Gastroesophageal sphincter (tissue), 4 donors: Measurements from ENCODE around the gene MYO18B. TPM values are rescaled to one million over a fixed set of nuclear protein-coding genes. Genes with fewer than 3 reads are reported as not detected.

Experiments used
- ATAC-seq: fragments of 150-250 bp; one replicate; pipeline ENCODE4 v1.9.1; 2016; ENCODE audit warnings: mild to moderate bottlenecking, moderate library complexity
- H3K27ac ChIP-seq, 4 donors: fragments of 200-600 bp; sonication (generic) in 3 of 4; 1 replicate in 3 of 4; 2 replicates in 1 of 4; pipeline ENCODE4 v1.5.1; 2016 to 2019
- H3K27me3 ChIP-seq: fragments of 200-600 bp; sonication (generic); one replicate; pipeline ENCODE4 v1.5.1; 2019
- H3K36me3 ChIP-seq, 2 donors: fragments of 200-600 bp; sonication (generic); one replicate each; pipeline ENCODE4 v1.5.1; 2019; ENCODE audit warnings: control low read depth in 1 of 2
- H3K4me1 ChIP-seq, 3 donors: fragments of 200-600 bp; sonication (generic); 1 replicate in 2 of 3; 2 replicates in 1 of 3; pipeline ENCODE4 v1.5.1; 2016 to 2019; ENCODE audit warnings: control low read depth in 2 of 3
- H3K4me3 ChIP-seq, 2 donors: fragments of 200-600 bp; sonication (generic); one replicate each; pipeline ENCODE4 v1.5.1; 2019; ENCODE audit warnings: mild to moderate bottlenecking in 1 of 2, moderate library complexity in 1 of 2
- H3K9me3 ChIP-seq, 3 donors: fragments of 200-600 bp; sonication (generic); one replicate each; pipeline ENCODE4 v1.5.1; 2017 to 2019; ENCODE audit warnings: control low read depth in 2 of 3
- EP300 ChIP-seq: sonication (generic); formaldehyde crosslinking; IDR thresholded peaks from one replicate; pipeline ENCODE4 v1.6.1; 2017; ENCODE audit warnings: antibody characterized with exemption, mild to moderate bottlenecking
- POLR2A ChIP-seq, 2 donors: fragments of 450-650 bp; IDR thresholded peaks; one replicate each; pipeline ENCODE4 v1.6.1; 2017; ENCODE audit warnings: antibody characterized with exemption in 2 of 2, mild to moderate bottlenecking in 2 of 2, moderate library complexity in 1 of 2
- POLR2AphosphoS5 ChIP-seq: sonication (generic); formaldehyde crosslinking; IDR thresholded peaks from one replicate; pipeline ENCODE4 v1.6.1; 2017; ENCODE audit warnings: antibody characterized with exemption
- WGBS, 2 donors: methylation state at CpG; one replicate each; pipeline ENCODE4 v1.1.5; 2018; ENCODE audit warnings: low coverage in 1 of 2; 5-methylcytosine and 5-hydroxymethylcytosine counted together
- total RNA-seq, 4 donors: library from RNA; depleted of rRNA; stranded (reverse); fragments of >200 nt; gene quantifications; one replicate each; pipeline ENCODE4 v1.1.0, GENCODE V29; 2016
- TF ChIP-seq, protein P1 (sequence below), 4 experiments: fragments of 200-600 bp in 2 of 4; fragments of 450-650 bp in 2 of 4; sonication (generic) in 1 of 4; IDR thresholded peaks; one replicate each; pipeline ENCODE4 v1.5.1; 2017 to 2019; ENCODE audit warnings: antibody characterized with exemption in 4 of 4, mild to moderate bottlenecking in 2 of 4, moderate library complexity in 2 of 4

MYO18B gene
- total RNA-seq, 4 donors from 2014 or later = 0.19 to 6.9 (median 1.4) TPM; not detected in 1

DNA sequence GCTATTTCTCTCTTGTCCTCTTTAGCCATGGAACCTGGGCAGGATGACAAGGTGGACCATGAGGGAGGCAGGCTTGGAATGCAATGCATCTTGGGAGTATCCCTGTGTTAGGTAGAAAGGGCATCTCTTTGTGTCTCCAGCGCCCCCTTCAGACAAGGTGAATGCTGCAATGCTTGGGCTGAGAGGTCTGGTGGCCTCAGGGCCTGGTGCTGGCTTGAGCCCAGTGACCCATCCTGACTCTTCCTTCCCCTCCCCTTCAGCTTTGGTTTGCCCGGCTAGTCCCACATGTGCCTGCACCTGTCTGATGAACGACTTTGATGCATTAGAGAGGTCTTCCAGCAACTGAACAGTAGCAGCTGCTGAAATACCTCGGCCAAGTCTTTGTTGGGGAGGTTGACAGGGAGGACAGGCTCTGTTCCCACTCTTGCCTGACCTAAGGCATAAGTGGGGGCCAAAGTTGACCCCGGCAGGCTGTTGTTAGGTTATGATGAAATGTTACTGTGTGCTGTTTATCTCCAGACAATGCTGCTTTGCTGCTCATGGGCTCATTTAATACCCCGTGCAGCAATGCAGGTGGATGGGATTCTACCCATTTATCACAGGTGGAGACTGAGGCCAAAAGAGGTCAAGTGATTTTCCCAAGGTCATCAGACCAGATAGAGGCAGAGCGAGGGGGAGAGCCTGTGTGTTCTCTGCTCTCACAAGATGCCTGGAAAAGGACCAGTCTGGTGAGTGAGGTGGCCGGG lies 22.5 kb downstream of the MYO18B start:
- TF ChIP-seq EP300 = no peak
- TF ChIP-seq POLR2A (IDR thresholded peaks at IDR 0.05) = no peak
- TF ChIP-seq, protein P1, sequence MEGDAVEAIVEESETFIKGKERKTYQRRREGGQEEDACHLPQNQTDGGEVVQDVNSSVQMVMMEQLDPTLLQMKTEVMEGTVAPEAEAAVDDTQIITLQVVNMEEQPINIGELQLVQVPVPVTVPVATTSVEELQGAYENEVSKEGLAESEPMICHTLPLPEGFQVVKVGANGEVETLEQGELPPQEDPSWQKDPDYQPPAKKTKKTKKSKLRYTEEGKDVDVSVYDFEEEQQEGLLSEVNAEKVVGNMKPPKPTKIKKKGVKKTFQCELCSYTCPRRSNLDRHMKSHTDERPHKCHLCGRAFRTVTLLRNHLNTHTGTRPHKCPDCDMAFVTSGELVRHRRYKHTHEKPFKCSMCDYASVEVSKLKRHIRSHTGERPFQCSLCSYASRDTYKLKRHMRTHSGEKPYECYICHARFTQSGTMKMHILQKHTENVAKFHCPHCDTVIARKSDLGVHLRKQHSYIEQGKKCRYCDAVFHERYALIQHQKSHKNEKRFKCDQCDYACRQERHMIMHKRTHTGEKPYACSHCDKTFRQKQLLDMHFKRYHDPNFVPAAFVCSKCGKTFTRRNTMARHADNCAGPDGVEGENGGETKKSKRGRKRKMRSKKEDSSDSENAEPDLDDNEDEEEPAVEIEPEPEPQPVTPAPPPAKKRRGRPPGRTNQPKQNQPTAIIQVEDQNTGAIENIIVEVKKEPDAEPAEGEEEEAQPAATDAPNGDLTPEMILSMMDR (IDR thresholded peaks at IDR 0.05) = no peak
- TF ChIP-seq POLR2AphosphoS5 = no peak
- H3K4me1 ChIP-seq = no peaks in the 10 kb centered on the region
- ATAC-seq = no peak
- peaks cover 0 to 28% (median 0%) of the 10 kb centered on the region in 3 donors for H3K9me3 ChIP-seq
- H3K36me3 ChIP-seq = no peaks in the 10 kb centered on the region
- no peak overlapping the region for H3K4me3 ChIP-seq
- H3K27ac ChIP-seq = no peak overlapping the region
- peaks cover 14% of the 10 kb centered on the region for H3K27me3 ChIP-seq
- WGBS, 2 donors = 73 to 100% methylated on average over 1 to 3 of the region's 8 CpGs

DNA sequence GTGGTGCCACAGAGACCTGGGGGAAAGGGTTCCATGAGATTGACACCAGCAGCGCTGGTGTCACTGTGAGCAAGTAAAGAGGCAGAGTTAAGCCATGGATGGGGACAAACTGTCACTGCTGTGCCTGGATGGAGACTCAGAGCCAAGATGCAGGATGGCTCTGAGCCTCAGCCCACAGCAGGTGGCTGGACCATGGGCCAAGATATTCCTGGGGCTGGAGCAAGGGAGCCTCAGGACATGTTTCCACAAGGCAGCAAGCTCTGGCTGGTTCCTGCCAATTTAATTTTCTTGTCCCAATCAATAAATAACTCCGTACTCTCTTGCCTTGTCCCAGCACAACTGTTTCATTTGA lies 23.0 kb downstream of the MYO18B start:
- no peak overlapping the region for H3K4me3 ChIP-seq
- ATAC-seq = no peak
- H3K27me3 ChIP-seq = peaks cover 14% of the 10 kb centered on the region
- WGBS, 2 donors = 90 to 100% methylated on average over 1 to 2 of the region's 2 CpGs
- H3K9me3 ChIP-seq = peaks cover 0 to 28% (median 0%) of the 10 kb centered on the region in 3 donors
- H3K27ac ChIP-seq = no peak overlapping the region
- H3K4me1 ChIP-seq = no peaks in the 10 kb centered on the region
- H3K36me3 ChIP-seq = no peaks in the 10 kb centered on the region
- TF ChIP-seq POLR2AphosphoS5 (no peak), EP300 (no peak), POLR2A (IDR thresholded peaks at IDR 0.05) (no peak)
- TF ChIP-seq, protein P1 (IDR thresholded peaks at IDR 0.05) = no peak

DNA sequence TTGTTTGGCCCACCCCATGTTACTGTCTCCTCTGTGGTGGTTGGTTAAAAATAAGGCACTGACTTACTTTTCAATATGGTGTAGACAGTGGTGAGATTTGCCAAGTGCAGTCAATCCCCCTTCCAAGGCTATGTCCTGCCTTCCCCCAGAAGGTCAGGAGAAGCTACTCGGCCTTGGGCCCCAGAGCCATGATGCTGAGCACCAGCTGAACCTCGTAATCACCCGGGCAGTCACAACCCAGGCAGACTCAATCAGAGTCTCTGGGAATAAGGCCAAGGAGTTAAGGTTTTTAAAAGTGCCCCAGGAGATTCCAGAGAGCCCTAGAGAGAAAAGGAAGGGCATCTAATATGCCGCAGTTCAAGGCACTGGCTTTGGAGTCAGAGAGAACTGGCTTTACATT lies 23.8 kb downstream of the MYO18B start:
- 83% methylated on average over 2 of the region's 4 CpGs; no CpG with 5 or more reads in 1 of the 2 donors for WGBS, 2 donors
- TF ChIP-seq POLR2A (IDR thresholded peaks at IDR 0.05) (no peak), POLR2AphosphoS5 (no peak), EP300 (no peak)
- TF ChIP-seq, protein P1 (IDR thresholded peaks at IDR 0.05) = no peak
- H3K4me3 ChIP-seq = no peak overlapping the region
- peaks cover 0 to 28% (median 0%) of the 10 kb centered on the region in 3 donors for H3K9me3 ChIP-seq
- no peak overlapping the region for H3K27ac ChIP-seq
- no peak for ATAC-seq
- H3K4me1 ChIP-seq = no peaks in the 10 kb centered on the region
- H3K27me3 ChIP-seq = peaks cover 14% of the 10 kb centered on the region
- H3K36me3 ChIP-seq = no peaks in the 10 kb centered on the region

- Histone ChIP-seq H3K4me3 (no peak overlapping the region), H3K27me3 (peaks cover 14% of the 10 kb centered on the region), H3K9me3 (peaks cover 0 to 28% (median 0%) of the 10 kb centered on the region in 3 donors), H3K36me3 (no peaks in the 10 kb centered on the region), H3K4me1 (no peaks in the 10 kb centered on the region), H3K27ac (no peak overlapping the region)
- TF ChIP-seq, protein P1 (IDR thresholded peaks at IDR 0.05) = no peak
- TF ChIP-seq POLR2A (IDR thresholded peaks at IDR 0.05) (no peak), EP300 (no peak), POLR2AphosphoS5 (no peak)
- WGBS, 2 donors = 84 to 93% methylated on average over 3 of the region's 3 CpGs
- ATAC-seq = no peak
Observed at GRCh38 chr22:25766418-25766817, 24.4 kb downstream of the MYO18B start.

DNA sequence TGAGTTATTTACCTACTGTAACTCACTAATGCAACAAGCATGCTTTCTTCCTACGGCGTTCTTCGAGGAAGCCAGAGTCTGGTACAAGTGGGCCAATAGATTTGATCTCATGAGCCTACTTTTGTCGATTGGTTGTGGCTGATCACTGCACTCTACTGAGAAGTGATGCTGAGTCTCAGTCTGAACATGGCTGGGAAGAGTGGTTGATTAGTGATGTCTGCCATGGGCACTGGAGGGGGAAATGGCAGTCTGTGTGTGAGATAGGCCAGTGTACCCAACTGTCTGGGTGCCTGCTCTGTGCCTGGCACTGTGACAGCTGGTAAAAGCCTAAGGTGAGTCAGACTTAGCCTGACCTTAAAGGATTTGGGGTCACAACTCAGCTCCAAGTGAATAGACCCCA lies 28.3 kb downstream of the MYO18B start:
- H3K27me3 ChIP-seq = peaks cover 26% of the 10 kb centered on the region
- H3K4me1 ChIP-seq = no peaks in the 10 kb centered on the region
- TF ChIP-seq POLR2A (IDR thresholded peaks at IDR 0.05) (no peak), POLR2AphosphoS5 (no peak), EP300 (no peak)
- TF ChIP-seq, protein P1 (IDR thresholded peaks at IDR 0.05) = no peak
- no peak overlapping the region for H3K27ac ChIP-seq
- H3K9me3 ChIP-seq = peaks cover 0 to 25% (median 0%) of the 10 kb centered on the region in 3 donors
- no peaks in the 10 kb centered on the region for H3K36me3 ChIP-seq
- WGBS, 2 donors = 86 to 88% methylated on average over 3 to 4 of the region's 4 CpGs
- no peak for ATAC-seq
- H3K4me3 ChIP-seq = no peak overlapping the region
